Fibroblast of skin of right biceps (primary cell): ENCODE data around the gene FOXA2.

Experiments
- DNase-seq: peaks from one replicate; pipeline ENCODE4 v3.0.0-alpha.2; 2013

The FOXA2 gene

GRCh38 chr20:22583773-22584521 lies 425 bp downstream of the FOXA2 start:
- no peak for DNase-seq

GRCh38 chr20:22582964-22583772 lies 1.2 kb downstream of the FOXA2 start:
- no peak for DNase-seq

- DNase-seq, result no peak
Measured at GRCh38 chr20:22582386-22582963, 1.9 kb downstream of the FOXA2 start.

GRCh38 chr20:22581437-22582385 lies 2.7 kb downstream of the FOXA2 start:
- DNase-seq, result no peak

GRCh38 chr20:22579711-22580697 lies 4.4 kb downstream of the FOXA2 start:
- no peak for DNase-seq

GRCh38 chr20:22579119-22579427 lies 5.3 kb downstream of the FOXA2 start:
- no peak for DNase-seq

- DNase-seq, result no peak
Measured at GRCh38 chr20:22578221-22579118, 5.9 kb downstream of the FOXA2 start.

- DNase-seq, result no peak
Measured at GRCh38 chr20:22577515-22578220, 6.7 kb downstream of the FOXA2 start.

GRCh38 chr20:22576733-22577514 lies 7.4 kb downstream of the FOXA2 start:
- DNase-seq, result no peak

GRCh38 chr20:22576273-22576672 lies 8.1 kb downstream of the FOXA2 start:
- no peak for DNase-seq

- DNase-seq, result no peak
Measured at GRCh38 chr20:22575737-22576136, 8.6 kb downstream of the FOXA2 start.

- peak; percentile 62 for DNase-seq
Measured at GRCh38 chr20:22575087-22575721, 9.2 kb downstream of the FOXA2 start.

GRCh38 chr20:22574545-22575086 lies 9.8 kb downstream of the FOXA2 start:
- no peak for DNase-seq

- DNase-seq, result no peak
Measured at GRCh38 chr20:22572491-22572890, 11.9 kb downstream of the FOXA2 start.

- no peak for DNase-seq
Measured at GRCh38 chr20:22572023-22572422, 12.3 kb downstream of the FOXA2 start.

GRCh38 chr20:22569353-22569752 lies 15.0 kb downstream of the FOXA2 start:
- no peak for DNase-seq

GRCh38 chr20:22568872-22569344 lies 15.5 kb downstream of the FOXA2 start:
- DNase-seq, result no peak
